CD1c-positive myeloid dendritic cell (primary cell): Measurements from ENCODE around the gene SOX13.
"Not testable (repeated sequence)": the region's sequence is repeated elsewhere in the genome, so short reads cannot be mapped to it uniquely, and the experiment has no call there.

Source experiments
- DNase-seq: peaks from one replicate; pipeline ENCODE4 v3.0.0-alpha.2; 2016; ENCODE audit errors: extremely low spot score

Gene SOX13

GRCh38 chr1:204087181-204087892 lies 14.4 kb downstream of the SOX13 start:
- no peak for DNase-seq

- DNase-seq: no peak
Observed at GRCh38 chr1:204087893-204088528, 15.1 kb downstream of the SOX13 start.

- no peak for DNase-seq
Observed at GRCh38 chr1:204088596-204088995, 15.7 kb downstream of the SOX13 start.

- no peak for DNase-seq
Observed at GRCh38 chr1:204089044-204089751, 16.3 kb downstream of the SOX13 start.

GRCh38 chr1:204090132-204090531 lies 17.2 kb downstream of the SOX13 start:
- not testable (repeated sequence) for DNase-seq

- no peak for DNase-seq
Observed at GRCh38 chr1:204091066-204091465, 18.2 kb downstream of the SOX13 start.

- DNase-seq: no peak
Observed at GRCh38 chr1:204091787-204092312, 18.9 kb downstream of the SOX13 start.

GRCh38 chr1:204092632-204093420 lies 19.9 kb downstream of the SOX13 start:
- no peak for DNase-seq

GRCh38 chr1:204093421-204093717 lies 20.5 kb downstream of the SOX13 start:
- DNase-seq: no peak

- no peak for DNase-seq
Observed at GRCh38 chr1:204093781-204094180, 20.9 kb downstream of the SOX13 start.

GRCh38 chr1:204094313-204094729 lies 21.4 kb downstream of the SOX13 start:
- no peak for DNase-seq

GRCh38 chr1:204094856-204095634 lies 22.1 kb downstream of the SOX13 start:
- no peak for DNase-seq

- DNase-seq: no peak
Observed at GRCh38 chr1:204096931-204097330, 24.0 kb downstream of the SOX13 start.

GRCh38 chr1:204098683-204099082 lies 25.8 kb downstream of the SOX13 start:
- no peak for DNase-seq

- not testable (repeated sequence) for DNase-seq
Observed at GRCh38 chr1:204099754-204100153, 26.8 kb downstream of the SOX13 start.

- no peak for DNase-seq
Observed at GRCh38 chr1:204102029-204102611, 29.2 kb downstream of the SOX13 start.

- no peak for DNase-seq
Observed at GRCh38 chr1:204102739-204103430, 30.0 kb downstream of the SOX13 start.

- DNase-seq: no peak
Observed at GRCh38 chr1:204103431-204103741, 30.5 kb downstream of the SOX13 start.

- no peak for DNase-seq
Observed at GRCh38 chr1:204104331-204105130, 31.6 kb downstream of the SOX13 start.

- DNase-seq: no peak
Observed at GRCh38 chr1:204105131-204105515, 32.2 kb downstream of the SOX13 start.
